ENCODE results near the gene DACT2.
"Not testable (repeated sequence)": the region's sequence is repeated elsewhere in the genome, so short reads cannot be mapped to it uniquely, and the experiment has no call there.

The DACT2 gene

DNA sequence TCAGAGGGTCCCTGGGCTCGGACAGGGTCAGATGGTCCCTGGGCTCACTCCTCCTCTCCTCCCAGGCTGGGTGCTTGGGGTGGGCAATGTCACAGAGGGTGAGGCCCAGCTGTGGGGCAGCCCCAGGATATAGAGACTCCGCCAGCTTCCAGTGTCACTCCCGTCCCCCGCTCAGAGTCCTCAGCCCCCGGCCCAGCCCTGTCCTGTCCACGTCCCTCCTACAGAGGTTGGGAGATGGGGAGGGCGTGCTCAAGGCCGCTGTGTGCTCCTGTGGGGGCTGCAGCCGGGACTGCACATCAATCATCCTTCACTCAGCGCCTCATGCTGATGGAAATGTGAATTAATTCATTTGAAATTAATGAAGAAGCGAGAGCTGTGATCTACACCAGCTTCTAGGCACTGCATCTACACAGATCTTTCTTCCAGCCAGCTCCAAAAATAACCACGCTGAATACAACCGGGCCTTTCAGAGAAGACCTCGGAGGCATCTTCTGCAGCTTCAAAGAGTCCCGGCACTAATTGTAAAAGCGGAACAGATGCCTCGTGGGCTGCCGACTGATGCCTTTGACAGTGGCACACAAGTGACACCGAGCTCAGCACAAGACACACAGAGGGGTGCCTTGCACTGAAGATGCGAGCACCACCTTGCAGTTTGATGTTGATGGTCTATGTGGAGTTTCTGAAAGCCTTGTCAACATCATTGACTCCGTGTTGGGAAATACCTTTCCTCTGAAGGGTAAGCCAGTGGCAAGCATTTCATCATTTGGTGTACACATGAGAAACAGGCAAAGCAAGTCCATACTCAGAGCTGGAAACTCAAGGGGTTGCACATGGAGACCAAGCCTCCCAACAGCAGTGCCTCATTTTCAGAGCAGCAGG is 39.3 kb downstream of the DACT2 start:
- no peak for DNase-seq

DNA sequence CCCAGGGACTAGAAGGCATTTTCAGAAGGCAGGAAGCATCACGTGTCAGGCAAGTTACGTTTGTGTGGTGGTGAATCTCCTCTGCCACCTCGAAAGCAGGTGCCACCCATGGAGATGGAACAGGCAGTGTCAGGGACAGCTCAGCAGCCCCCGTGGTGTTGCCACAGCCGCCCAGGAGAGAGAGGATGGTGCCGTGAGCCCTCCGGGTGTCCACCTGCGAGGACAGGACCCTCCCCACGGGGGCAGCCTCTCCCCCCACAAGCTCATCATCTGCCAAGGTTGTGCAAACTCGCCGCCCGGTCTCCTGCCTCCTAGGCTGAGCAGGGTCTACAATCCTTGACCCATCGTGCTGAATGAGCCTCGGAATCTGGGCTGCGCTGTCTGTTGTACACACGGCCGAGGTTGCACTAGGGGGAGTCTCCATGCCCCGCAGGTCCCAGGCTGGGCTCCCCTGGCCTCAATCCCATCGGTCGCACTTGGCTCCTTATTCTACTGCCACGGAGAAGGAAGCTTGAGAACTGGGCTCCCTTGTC is 40.1 kb downstream of the DACT2 start:
- DNase-seq: no peak

DNA sequence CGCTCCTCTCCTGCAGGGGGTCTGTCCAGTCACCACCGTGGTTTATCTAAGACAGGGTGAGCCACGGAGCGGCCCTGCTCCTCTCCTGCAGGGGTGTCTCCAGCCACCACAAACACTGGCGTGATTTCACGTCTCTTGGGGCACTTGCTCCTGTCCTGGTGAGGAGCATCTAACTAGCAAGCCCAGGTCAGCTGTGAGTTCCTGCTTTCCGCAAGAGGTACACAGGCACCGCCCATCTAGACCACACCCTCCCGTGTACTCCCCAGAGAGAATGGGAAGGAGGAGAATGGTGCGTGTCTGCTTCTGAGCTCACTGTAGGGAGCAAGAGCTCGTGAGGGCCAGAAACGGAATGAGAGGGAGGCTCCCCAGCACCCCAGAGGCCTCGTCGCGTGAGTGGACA is 40.7 kb downstream of the DACT2 start:
- DNase-seq: no peak

DNA sequence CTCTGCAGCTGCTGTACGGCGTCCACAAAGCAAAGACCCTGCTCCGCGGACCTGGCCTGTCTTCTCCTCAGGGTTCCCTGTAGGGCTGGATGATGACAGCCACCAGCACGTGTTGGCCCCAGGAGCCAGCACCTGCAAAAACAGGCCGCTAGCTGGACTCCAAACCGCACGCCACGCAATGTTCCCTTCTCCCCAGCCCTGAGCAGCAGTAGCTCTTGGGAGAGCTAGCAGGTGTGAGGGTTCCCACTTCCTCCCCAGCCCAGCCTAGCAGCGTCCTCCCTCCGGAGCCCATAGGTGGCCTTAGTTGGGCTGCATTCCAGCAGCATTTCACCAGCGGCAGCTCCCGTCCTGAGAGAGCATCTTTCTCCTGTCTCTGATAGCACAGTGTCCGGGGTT is 42.3 kb downstream of the DACT2 start:
- DNase-seq: no peak

DNA sequence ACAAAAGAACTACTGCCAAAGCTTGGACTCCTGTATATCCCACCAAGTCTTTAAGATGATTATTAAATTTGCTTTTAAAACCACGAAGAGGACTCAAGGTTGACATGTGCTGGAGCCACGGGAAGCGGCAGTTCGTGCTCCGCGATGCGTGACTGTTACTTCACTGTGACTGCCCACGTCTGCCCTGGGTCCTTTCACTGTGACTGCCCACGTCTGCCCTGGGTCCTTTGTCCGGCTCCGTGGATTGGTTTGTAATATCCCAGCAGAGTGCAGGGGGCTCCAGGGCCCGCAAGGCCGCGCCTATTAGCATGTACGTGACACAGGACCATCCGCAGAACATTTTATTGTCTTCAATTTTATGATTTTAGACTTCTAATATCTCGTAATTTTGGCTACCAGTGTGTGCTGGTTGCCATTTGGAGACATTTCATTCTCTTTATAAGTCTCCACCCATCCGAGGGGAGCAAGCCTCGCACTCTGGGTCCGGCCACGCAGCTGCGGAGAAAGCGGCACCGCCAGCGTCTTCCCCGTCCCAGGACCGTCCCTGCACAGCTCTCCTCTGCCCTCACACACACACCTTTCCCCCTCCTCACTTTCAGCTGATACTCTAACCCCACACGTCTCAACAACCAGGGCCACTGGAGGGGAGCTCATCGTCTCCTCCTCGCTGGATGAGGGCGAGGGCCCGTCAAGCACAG is 42.9 kb downstream of the DACT2 start:
- no peak for DNase-seq

DNA sequence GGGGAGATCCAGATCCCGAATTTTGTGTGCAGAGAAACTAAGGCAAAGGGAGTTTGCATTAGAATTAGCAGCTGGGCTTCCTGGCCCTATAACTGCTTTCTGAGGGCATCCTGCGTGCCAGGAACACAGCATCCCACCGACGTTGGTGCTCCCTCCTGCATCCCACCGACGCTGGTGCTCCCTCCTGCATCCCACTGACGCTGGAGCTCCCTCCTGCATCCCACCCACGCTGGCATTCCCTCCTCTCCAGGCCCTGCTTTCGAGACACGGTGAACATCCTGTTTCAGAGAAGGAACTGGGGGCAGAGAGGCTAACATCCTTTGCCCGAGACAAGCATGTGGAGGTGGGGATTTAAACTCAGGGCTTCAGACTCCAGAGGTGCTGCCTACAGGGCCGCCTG is 44.4 kb downstream of the DACT2 start:
- no peak for DNase-seq

DNA sequence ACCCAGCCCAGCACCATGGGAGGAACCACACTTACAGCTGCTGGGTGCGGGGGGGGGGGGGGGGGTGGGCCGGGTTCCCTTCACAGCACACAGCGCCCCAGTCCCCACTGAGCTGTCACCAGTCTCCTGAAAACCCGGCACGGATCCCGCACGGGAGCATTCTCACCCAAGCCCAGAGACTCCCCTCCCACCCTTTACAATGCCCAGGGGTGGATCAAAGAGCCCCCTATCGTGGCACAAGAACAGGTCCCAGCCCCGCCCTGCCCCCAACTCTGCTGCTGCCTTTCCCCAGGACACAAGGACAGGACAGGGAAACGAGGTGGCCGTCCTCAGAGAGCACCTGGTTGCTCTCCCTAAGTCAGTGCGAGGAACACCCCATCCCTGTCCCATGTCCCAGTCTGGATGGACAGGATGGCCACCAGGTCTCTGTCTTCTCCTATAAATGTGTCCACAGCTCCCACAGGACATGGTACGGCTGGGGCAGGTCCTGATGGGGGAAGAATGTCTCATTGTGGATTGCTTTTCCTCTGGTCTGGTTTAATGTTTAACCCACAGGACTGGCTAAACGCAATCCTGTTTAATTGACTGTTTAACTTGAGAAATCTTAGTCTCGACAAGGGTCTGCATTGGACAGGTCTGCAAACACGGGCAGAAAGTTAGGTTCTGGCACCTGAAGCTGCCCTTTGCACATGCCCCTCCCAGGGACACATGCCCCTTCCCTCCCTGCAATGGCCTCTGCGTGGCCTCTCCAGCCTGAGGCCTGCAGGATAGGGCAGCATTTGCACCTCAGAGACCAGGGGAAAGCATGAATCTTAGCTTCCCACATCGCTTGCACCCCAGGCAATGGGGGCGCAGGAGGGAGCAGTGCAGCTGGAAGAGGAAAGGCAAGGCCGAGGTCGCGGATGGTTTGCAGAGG is 45.3 kb downstream of the DACT2 start:
- no peak for DNase-seq

DNA sequence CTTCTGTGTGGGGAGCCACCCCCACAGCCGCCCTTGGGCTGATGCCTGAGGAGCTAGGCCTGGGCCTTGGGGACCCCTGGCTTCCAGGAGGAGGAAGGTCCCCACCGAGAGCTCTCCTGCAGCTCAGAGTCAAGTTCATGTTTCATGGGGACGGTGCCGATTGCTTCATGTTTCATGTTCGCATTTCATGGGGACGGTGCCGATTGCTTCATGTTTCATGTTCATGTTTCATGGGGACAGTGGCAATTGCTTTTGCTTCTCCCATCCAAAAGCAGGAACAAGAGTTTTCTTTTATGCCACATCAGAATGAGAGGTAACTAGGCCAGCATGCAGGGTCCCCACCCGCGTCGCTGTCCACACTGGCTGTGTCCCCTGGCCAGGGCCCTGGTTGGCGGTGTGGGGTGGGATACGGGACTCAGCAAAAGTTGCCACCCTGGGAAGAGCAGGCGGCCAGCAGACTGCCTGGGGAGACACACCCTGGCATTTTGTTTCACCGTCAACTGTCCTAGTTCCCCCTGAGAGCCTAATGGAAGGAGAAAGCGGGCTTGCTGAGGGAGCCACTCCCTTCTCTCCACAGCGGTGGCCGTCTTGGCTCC is 46.0 kb downstream of the DACT2 start:
- no peak for DNase-seq

DNA sequence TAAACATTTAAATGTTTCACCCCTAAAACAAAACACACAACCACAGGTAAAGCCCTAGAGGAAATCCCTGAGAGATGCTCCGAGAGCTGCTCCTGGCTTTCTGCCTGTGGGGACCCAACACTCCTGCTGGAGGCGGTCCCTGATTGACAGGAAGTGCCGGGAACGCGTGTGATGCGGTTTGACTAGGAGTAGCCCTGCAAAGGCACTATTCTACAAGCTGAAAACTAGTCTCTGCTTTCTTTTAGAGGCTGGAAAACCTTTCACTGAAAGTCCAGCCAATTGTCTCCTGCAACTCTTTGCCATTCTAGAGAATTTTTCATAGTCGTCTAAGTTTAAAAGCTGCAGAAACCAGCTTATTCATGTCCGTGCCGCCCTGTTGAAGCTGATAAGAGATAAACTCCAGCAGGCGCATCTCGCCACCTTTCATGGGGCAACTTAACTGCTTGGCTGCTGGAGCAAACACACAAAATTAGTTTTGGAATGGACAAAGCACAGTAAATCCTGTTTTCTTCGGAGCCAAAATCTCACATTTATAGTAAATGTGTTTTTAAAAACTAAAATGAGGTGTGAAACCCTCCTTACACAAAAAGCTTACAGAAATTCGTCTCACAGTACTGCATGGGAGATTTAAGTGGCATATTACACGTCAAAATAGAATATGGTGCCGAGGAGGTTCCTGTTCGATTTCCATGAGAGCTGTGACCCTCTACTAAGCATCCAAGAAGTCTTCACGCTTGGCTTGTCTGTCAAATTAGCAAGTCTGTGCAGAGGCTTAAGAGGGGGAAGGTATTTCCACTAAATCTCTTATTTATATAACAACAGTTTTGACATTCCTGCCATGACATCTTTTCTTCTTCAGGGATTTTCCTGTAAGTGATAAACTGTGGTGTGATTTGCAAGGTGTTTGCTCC is 46.9 kb downstream of the DACT2 start:
- no peak for DNase-seq

DNA sequence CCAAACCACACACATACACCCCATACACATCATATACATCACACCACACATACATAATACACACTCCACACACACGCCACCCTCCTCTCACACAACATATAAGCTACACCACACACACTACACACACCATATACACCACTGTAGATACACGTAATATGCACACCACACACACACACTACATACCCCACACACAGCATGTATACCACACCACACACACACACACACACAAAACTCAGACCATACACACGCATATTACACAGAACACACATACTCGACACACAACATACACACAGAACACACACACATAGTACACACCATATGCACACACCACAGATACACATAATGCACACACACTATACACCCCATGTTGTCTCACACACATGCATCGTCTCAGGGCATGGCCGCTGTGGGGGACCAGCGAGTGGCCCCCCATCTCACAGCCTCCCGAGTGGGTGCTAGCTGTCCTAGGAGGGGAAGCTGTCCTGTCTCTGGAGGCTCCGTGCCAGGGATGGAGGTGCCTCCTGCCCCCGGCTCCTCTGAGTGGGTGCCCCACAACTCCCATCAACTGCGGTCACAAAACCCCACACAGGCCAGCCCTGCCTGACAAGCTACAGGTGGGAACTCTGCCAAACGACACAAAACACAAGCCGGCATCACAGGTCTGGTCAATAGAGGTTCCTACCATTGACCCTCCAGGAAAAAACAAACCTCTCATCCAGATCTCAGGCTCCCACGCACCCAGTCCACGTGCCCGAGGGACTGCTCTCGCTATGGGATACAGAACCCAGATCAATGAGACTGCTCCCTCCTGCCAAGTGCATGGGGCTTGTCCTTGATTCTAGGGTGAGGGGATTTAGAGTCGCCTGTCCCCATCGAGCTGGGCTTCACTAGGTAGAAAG is 49.1 kb downstream of the DACT2 start:
- DNase-seq: no peak

DNA sequence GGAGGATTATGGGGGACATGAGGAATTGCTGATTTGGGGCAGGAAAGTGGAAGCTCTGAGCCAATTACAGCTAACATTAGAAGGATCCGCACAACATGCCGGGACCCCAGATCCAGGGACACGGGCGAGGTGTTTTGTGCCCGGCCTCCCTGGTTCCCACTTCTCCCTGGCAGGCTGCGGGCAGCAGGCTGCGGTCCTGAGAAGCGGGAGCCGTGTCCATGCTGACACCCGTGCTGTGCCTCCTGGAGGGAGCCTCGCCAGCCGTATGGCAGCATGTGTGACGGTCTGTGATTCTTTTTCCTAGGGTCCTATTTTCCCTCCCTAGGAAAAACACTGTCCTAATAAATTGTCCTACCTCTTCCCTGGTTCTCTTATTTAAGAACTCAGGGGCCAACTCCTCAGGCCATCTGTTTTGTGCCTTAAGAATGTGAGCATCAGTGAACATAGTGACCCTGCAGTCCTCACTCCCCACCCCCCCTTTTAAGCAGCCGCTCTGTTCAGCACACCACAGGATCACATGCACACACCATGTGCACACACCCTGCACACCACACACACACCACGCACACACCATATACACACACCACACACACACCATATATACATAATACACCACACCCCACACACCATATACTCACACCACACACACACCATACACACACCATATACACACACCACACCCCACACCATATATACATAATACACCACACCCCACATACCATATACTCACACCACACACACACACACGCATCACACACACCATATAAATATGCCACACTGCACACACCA is 49.9 kb downstream of the DACT2 start:
- no peak for DNase-seq

DNA sequence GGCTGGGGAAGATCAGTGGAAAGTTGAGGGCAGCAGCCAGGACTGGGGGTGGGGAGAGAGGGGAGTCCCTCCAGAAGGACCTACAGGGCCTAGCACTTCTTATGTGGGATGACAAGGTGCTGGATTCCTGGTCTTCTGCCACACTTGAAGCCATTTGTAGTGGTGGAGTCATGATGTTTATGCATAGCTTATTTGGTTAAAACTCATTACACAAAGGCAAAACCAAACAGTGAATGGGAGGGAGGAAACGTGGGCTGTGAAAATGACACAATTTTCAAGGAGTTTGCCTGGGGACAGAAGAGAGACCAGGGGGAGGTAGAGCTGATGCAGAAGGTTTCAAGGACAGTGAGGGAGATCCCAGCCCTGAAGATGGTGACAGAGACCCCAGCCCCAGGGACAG is 50.8 kb downstream of the DACT2 start:
- no peak for DNase-seq

DNA sequence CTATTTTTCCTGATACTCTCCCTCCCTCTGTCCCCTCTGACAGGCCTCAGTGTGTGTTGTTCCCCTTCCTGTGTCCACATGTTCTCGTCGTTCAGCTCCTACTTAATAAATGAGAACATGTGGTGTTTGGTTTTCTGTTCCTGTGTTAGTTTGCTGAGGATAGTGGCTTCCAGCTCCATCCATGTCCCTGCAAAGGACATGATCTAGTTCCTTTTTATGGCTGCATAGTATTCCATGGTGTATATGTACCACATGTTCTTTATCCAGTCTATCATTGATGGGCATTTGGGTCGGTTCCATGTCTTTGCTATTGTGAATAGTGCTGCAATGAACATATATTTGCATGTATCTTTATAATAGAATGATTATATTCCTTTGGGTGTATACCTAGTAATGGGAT is 51.8 kb downstream of the DACT2 start:
- not testable (repeated sequence) for DNase-seq

DNA sequence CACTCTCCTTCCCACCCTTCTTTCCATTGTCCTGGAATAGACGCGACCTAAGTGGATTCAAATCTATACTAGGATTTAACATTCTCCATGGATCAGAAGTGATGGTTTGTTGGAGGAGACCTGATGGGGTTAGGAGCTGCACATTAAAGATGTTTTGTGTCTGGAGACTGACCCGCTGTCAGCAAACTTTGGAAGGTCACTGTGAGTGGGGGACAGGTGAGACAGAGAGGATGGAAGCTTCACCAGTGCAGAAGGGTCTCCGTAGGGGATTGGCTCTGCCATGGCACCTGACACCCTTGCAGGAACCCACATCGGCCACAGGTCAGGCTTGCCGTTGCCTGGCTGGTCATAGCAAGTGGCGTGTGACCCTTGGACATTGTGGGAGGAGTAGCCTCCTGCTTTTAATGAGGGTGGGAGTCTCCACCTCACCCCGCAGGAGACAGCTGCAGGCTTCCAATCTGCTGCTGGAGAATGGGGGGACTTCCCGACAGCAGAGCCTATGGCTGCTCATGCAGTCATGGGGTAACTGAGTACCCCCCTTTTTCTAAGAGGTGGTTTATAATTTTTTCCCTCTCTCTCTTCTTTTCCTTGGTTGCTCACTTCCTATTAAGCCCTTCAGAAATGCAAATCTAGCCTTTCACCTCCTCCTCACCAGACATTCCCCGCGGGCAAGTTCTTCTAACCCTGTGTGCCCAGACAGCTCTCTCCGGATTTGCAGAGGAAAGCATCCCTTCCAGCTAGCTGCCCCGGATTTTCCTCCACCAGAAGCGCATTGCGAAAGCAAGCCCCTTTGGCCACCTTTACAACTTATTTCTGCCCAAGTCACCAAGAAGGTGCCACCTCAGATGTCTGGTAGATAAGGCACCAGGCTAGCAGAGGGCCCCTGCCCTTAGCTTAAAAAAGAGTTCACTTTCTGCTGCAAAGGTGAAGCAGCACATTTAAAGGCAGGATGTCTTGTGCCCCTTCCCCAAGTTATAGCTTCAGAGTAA is 53.5 kb downstream of the DACT2 start:
- DNase-seq: no peak

DNA sequence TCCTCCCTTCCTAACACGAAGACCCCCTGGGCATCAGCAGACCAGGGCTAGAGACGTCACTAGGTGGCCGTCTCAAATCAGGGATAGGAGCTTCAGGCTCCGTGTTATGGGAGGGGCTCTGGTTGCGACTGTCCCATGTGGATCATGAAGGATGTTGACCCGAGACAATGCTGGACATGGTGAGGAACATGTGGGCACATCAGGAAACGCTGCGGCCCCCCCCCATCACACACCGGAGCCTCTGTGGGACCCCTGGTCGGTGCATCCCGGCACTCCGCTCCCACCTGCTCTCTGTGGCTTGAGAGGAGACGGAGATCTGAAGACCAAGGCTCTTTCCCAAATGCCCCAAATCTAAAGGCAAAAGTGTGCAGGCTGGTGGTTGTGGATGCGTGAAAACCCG is 54.2 kb downstream of the DACT2 start:
- DNase-seq: no peak

DNA sequence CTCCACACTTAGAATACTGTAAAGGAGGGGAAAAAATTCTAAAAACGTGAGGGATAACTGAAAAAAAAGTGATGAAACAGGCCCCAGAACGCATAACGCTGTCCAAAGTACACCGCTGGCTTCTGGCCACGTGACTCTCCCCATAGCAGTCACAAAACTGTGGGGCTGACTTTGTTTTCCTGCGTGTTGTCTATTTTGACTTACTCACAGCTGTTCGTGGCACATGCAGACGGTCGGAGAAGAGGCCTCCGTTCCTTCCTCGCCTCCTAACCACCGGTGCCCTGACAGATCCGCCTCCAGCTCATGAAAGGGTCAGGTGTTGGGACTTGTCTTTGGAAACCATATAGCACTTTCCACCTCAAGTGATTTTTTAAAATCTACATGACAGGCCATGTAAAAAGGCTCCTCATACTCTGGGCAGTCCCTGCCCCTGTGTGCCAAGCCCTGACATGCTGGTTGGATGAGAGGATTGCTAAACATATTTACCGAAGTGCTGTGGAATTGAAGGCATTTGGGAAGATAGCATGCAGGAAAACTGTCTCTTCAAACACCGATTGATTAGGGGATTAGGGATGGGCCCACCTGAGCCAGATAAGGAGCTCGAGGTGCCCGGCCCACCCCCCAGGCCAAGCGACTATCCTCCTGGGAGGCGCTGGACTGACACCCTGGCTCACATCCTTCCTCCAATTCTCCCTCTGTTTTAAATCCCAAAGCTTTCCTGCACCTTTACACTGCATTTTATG is 54.8 kb downstream of the DACT2 start:
- DNase-seq: no peak

DNA sequence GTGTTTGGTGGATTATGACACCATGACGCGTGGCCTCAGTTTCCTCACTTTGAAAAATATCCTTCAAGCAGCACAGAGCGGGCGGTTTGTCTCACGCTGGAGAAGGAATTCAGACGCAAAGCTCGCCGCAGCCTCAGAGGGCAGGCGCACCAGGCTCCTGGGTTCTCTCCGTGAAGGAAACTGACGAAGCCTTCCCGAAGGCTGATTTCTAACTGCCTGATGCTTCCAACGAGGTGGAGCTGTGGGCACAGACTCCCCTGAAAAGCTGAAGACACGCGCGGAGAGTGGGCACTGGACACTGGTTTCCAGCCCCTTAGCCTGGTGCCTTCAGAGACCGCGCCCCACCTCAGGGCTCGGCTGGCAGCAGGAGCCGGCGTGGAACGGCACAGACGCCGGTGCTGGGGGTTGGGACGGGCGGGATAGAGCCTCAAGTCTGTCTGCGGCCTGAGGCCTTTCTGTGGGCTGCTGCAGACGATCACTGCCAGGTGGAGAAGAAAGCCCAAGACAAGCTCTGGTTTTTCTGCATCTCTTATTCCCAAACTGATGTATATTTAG is 56.1 kb downstream of the DACT2 start:
- no peak for DNase-seq
